B cell (primary cell): ENCODE results near the gene ELOVL3. TPM values are rescaled to one million over a fixed set of nuclear protein-coding genes. Genes with fewer than 3 reads are reported as not detected.

Experiments
- ATAC-seq: fragments of 200-7000 bp; cut with Tn5 transposase; one replicate; pipeline ENCODE4 v1.10.0; 2021; ENCODE audit warnings: low read depth, mild to moderate bottlenecking, moderate number of reproducible peaks, moderate library complexity
- CTCF ChIA-PET: fragments of 350-600 bp; sonication (Branson Sonifier 250); formaldehyde crosslinking; loops from one replicate; lab custom pipeline; 2021; ENCODE audit warnings: antibody characterized with exemption, inconsistent platforms; lab: Charles Lee
- POLR2A ChIA-PET: fragments of 350-600 bp; sonication (Branson Sonifier 250); formaldehyde crosslinking; loops from one replicate; lab custom pipeline; 2021; ENCODE audit warnings: antibody characterized with exemption; lab: Charles Lee
- DNase-seq: peaks from one replicate; pipeline ENCODE4 v3.0.0; 2013
- H2AFZ ChIP-seq: 2 replicates; pipeline ENCODE4 v1.6.1; 2012; ENCODE audit warnings: mild to moderate bottlenecking, low read depth, low read length; ENCODE audit not compliant: insufficient read depth, poor library complexity, severe bottlenecking
- H3K27ac ChIP-seq, 2 donors: 1 replicate in 1 of 2; 2 replicates in 1 of 2; pipeline ENCODE4 v1.5.1; 2012 to 2013; ENCODE audit warnings: low read length in 2 of 2, mild to moderate bottlenecking in 2 of 2, moderate library complexity in 1 of 2
- H3K27me3 ChIP-seq, 4 experiments: fragments of 200-600 bp in 1 of 4; sonication (generic) in 1 of 4; replicated peaks in 1 of 4; 1 replicate in 2 of 4; 2 replicates in 2 of 4; pipeline versions ENCODE4 v1.6.1 to v1.7.0; 2013 to 2016; ENCODE audit warnings: low read length in 3 of 4, mild to moderate bottlenecking in 2 of 4, mixed read lengths in 1 of 4, moderate library complexity in 1 of 4; ENCODE audit not compliant: insufficient read depth in 4 of 4, control insufficient read depth in 3 of 4; ENCODE audit errors: control extremely low read depth in 1 of 4
- H3K36me3 ChIP-seq, 2 experiments: replicated peaks in 1 of 2; 1 replicate in 1 of 2; 2 replicates in 1 of 2; pipeline versions ENCODE4 v1.6.1 to v1.7.1; 2013; ENCODE audit warnings: low read length in 1 of 2; ENCODE audit not compliant: insufficient read depth in 2 of 2, control insufficient read depth in 1 of 2; ENCODE audit errors: control extremely low read depth in 1 of 2, extremely low read depth in 1 of 2
- H3K4me1 ChIP-seq, 2 donors: fragments of 200-600 bp in 1 of 2; sonication (generic) in 1 of 2; 1 replicate in 1 of 2; 2 replicates in 1 of 2; pipeline versions ENCODE4 v1.5.1 to v1.6.1; 2013 to 2017; ENCODE audit warnings: low read length in 2 of 2; ENCODE audit not compliant: control insufficient read depth in 2 of 2, insufficient read depth in 2 of 2
- H3K4me2 ChIP-seq: replicated peaks from 2 replicates; pipeline ENCODE3; 2012; ENCODE audit warnings: mild to moderate bottlenecking, low read depth, low read length; ENCODE audit not compliant: poor library complexity, severe bottlenecking
- H3K4me3 ChIP-seq, 5 experiments: fragments of 200-600 bp in 1 of 5; sonication (generic) in 1 of 5; 1 replicate in 3 of 5; 2 replicates in 2 of 5; pipeline versions ENCODE4 v1.5.1 to v1.7.0; 2011 to 2016; ENCODE audit warnings: low read length in 4 of 5, mild to moderate bottlenecking in 4 of 5, low read depth in 2 of 5, control low read depth in 1 of 5, moderate library complexity in 1 of 5; ENCODE audit not compliant: insufficient read depth in 1 of 5; ENCODE audit errors: control extremely low read depth in 1 of 5, extremely low read depth in 1 of 5
- H3K79me2 ChIP-seq: fragments of 200-600 bp; sonication (generic); one replicate; pipeline ENCODE4 v1.6.0; 2016; ENCODE audit warnings: low read length; ENCODE audit not compliant: control insufficient read depth, insufficient read depth
- H3K9ac ChIP-seq: fragments of 200-600 bp; sonication (generic); 2 replicates; pipeline ENCODE4 v1.6.1; 2017; ENCODE audit warnings: mild to moderate bottlenecking, low read length, moderate library complexity
- H3K9me3 ChIP-seq, 3 donors: one replicate each; pipeline versions ENCODE4 v1.6.1 to v1.7.1; 2013; ENCODE audit warnings: low read length in 2 of 3; ENCODE audit not compliant: control insufficient read depth in 2 of 3, insufficient read depth in 1 of 3; ENCODE audit errors: control extremely low read depth in 1 of 3
- H4K20me1 ChIP-seq: 2 replicates; pipeline ENCODE4 v1.6.0; 2012; ENCODE audit warnings: mild to moderate bottlenecking, low read length; ENCODE audit not compliant: insufficient read depth, control insufficient read depth, poor library complexity, severe bottlenecking
- H3K27ac Mint-ChIP-seq: one replicate; pipeline ENCODE4 v1.8.0; 2021; ENCODE audit warnings: mixed read lengths
- H3K27me3 Mint-ChIP-seq: one replicate; pipeline ENCODE4 v1.8.0; 2021; ENCODE audit warnings: mixed read lengths
- H3K4me1 Mint-ChIP-seq: one replicate; pipeline ENCODE4 v1.8.0; 2021; ENCODE audit warnings: mixed read lengths
- H3K4me3 Mint-ChIP-seq: one replicate; pipeline ENCODE4 v1.8.0; 2021; ENCODE audit warnings: mixed read lengths
- H3K9me3 Mint-ChIP-seq: one replicate; pipeline ENCODE4 v1.8.0; 2022; ENCODE audit warnings: mixed read lengths; ENCODE audit not compliant: insufficient read depth
- EZH2 ChIP-seq: IDR thresholded peaks from 2 replicates; pipeline ENCODE4 v1.6.1; 2012; ENCODE audit warnings: borderline replicate concordance, low read depth, mild to moderate bottlenecking, moderate library complexity, low read length; ENCODE audit not compliant: insufficient read depth, poor library complexity, severe bottlenecking
- WGBS: methylation state at CpG from one replicate; pipeline ENCODE4 v1.1.5; 2013; ENCODE audit warnings: missing lambda C conversion rate; ENCODE audit not compliant: insufficient coverage; 5-methylcytosine and 5-hydroxymethylcytosine counted together
- intact Hi-C: fragments of 100-400 bp; cut with micrococcal nuclease; formaldehyde crosslinking; loops from one replicate; pipeline ENCODE4 v1.10.0; 2022
- polyA plus RNA-seq: library from polyadenylated mRNA; depleted of rRNA; stranded (reverse); fragments of >200 nt; gene quantifications from 2 replicates; pipeline ENCODE4 v1.2.3, GENCODE V29; 2012
- total RNA-seq, 2 donors: library from RNA; stranded (reverse); fragments of 120-200 nt in 1 of 2; gene quantifications; 1 replicate in 1 of 2; 2 replicates in 1 of 2; pipeline versions ENCODE4 v1.2.3 to v1.2.4, GENCODE V29; 2013 to 2022
- TF ChIP-seq, protein P1 (sequence below): fragments of 200-600 bp; IDR thresholded peaks from one replicate; pipeline ENCODE4 v1.8.0; 2022; ENCODE audit warnings: antibody characterized with exemption, mild to moderate bottlenecking

ELOVL3 gene
- total and polyA plus RNA-seq, 2 donors (not counting 1 experiment from before 2014, with no cell fraction given) = not detected

DNA sequence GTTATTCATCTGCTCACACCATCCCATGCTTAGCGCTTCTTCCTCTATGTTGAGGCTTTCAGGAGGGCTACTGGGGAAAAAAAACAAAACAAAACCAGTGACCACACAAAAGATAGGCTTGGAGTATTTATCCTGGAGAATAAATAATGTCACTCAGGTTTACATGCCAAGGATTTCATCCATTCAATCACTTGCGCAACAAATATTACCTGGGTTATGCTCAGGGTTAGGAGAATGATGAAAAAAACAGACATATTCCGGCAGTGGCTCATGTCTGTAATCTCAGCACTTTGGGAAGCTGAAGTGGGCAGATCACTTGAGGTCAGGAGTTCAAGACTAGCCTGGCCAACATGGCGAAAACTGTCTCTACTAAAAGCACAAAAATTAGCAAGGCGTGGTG lies 3.3 kb upstream of the ELOVL3 start:
- Histone ChIP-seq H3K4me1 (peaks cover 11 to 16% of the 10 kb centered on the region in 2 donors), H3K4me3 (no peak overlapping the region), H3K27me3 (peaks cover 0 to 23% (median 15%) of the 10 kb centered on the region in 4 experiments), H2AFZ (no peak overlapping the region), H3K4me2 (no peak overlapping the region), H3K27ac (no peak overlapping the region), H4K20me1 (no peaks in the 10 kb centered on the region), H3K36me3 (no peaks in the 10 kb centered on the region), H3K79me2 (no peaks in the 10 kb centered on the region), H3K9me3 (peaks cover 0 to 11% (median 0%) of the 10 kb centered on the region in 3 donors), H3K9ac (no peak overlapping the region)
- CTCF ChIA-PET = interaction anchor here (1.5 kb wide), 1 partner anchor 54 kb away, joined by 5 read pairs; no protein-coding TSS in a partner anchor
- DNase-seq (no peak), ATAC-seq (no peak)
- intact Hi-C loops = no loop called here
- WGBS = 83% methylated on average over 3 of the region's 5 CpGs
- Mint-ChIP-seq H3K4me1 (peaks cover 13% of the 10 kb centered on the region), H3K9me3 (no peaks in the 10 kb centered on the region), H3K27ac (no peak overlapping the region), H3K27me3 (peaks cover 49% of the 10 kb centered on the region), H3K4me3 (no peak overlapping the region)
- POLR2A ChIA-PET = no interaction called here
- TF ChIP-seq, protein P1, sequence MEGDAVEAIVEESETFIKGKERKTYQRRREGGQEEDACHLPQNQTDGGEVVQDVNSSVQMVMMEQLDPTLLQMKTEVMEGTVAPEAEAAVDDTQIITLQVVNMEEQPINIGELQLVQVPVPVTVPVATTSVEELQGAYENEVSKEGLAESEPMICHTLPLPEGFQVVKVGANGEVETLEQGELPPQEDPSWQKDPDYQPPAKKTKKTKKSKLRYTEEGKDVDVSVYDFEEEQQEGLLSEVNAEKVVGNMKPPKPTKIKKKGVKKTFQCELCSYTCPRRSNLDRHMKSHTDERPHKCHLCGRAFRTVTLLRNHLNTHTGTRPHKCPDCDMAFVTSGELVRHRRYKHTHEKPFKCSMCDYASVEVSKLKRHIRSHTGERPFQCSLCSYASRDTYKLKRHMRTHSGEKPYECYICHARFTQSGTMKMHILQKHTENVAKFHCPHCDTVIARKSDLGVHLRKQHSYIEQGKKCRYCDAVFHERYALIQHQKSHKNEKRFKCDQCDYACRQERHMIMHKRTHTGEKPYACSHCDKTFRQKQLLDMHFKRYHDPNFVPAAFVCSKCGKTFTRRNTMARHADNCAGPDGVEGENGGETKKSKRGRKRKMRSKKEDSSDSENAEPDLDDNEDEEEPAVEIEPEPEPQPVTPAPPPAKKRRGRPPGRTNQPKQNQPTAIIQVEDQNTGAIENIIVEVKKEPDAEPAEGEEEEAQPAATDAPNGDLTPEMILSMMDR = no peak
- no peak for TF ChIP-seq EZH2

DNA sequence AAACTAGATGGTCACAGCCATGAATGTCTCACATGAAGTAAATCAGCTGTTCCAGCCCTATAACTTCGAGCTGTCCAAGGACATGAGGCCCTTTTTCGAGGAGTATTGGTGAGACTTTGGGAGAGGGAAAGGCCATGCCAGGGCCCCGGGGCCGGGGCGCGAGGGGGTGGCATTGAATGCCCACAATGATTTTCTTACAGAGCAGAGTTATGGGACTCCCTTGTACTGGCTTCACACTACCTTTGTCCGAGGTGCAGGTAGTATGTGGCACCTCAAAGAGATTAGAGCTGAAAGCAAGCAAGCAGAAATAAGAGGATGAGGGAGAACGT lies 407 bp downstream of the ELOVL3 start:
- CTCF ChIA-PET = interaction anchor here (0.9 to 11.2 kb wide), 8 partner anchors 9 to 357 kb away, joined by 3 to 391 read pairs (median 8); partner anchors contain the start of gene PITX3
- 68% methylated on average over 7 of the region's 8 CpGs for WGBS
- peaks cover 27 to 32% of the 10 kb centered on the region in 2 donors for H3K4me1 ChIP-seq
- H3K9ac ChIP-seq = peak overlapping the region; percentile 56
- peaks cover 0 to 17% (median 0%) of the 10 kb centered on the region in 3 donors for H3K9me3 ChIP-seq
- H3K27me3 ChIP-seq = peaks cover 0 to 56% (median 38%) of the 10 kb centered on the region in 4 experiments
- intact Hi-C loops = loop anchor here (1.0 to 5.0 kb wide), 3 partner anchors 15 to 276 kb away; partner anchors contain the start of genes ACTR1A, PITX3 and SUFU
- H3K27ac ChIP-seq = no peak overlapping the region
- TF ChIP-seq, protein P1 = no peak
- TF ChIP-seq EZH2 = no peak
- Mint-ChIP-seq H3K4me3 (peak overlapping the region; percentile 84), H3K27me3 (peaks cover 61% of the 10 kb centered on the region), H3K4me1 (peaks cover 28% of the 10 kb centered on the region), H3K27ac (no peak overlapping the region), H3K9me3 (no peaks in the 10 kb centered on the region)
- H4K20me1 ChIP-seq = no peaks in the 10 kb centered on the region
- POLR2A ChIA-PET = no interaction called here
- no peaks in the 10 kb centered on the region for H3K36me3 ChIP-seq
- H3K4me2 ChIP-seq = peak overlapping the region; percentile 84
- H2AFZ ChIP-seq = peak overlapping the region; percentile 81
- ATAC-seq = no peak
- H3K79me2 ChIP-seq = no peaks in the 10 kb centered on the region
- no peak for DNase-seq
- peak overlapping the region in 4 of 5 experiments; percentile 16 to 53 (median 36) for H3K4me3 ChIP-seq
